Smooth muscle cell of the brain vasculature (primary cell): Measurements from ENCODE around the gene RXFP2.
A peak's percentile ranks its signal among the peaks of the same experiment; 100 is the strongest.

Source experiments
- DNase-seq: peaks from one replicate; pipeline ENCODE4 v3.0.0-alpha.2; 2012; ENCODE audit warnings: low read depth, low spot score

RXFP2 gene

DNA sequence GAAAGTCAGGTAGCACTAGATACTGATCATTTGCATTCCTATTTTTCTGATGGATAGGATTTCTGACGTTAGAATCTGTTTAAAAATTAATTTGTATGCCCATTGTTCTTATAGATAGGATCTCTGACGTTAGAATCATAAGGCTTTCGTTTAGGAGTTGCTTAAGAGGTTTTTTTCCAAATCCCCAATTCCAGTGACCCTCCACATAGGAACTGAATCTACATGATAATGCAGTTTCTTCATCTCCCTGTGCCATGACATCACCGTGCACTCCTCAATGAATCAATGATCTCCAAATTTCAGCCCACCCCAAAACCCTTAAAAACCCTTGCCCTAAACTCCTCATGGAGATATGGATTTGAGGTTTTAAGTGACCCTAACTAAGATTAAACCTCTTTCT lies 87.2 kb downstream of the RXFP2 start:
- no peak for DNase-seq

DNA sequence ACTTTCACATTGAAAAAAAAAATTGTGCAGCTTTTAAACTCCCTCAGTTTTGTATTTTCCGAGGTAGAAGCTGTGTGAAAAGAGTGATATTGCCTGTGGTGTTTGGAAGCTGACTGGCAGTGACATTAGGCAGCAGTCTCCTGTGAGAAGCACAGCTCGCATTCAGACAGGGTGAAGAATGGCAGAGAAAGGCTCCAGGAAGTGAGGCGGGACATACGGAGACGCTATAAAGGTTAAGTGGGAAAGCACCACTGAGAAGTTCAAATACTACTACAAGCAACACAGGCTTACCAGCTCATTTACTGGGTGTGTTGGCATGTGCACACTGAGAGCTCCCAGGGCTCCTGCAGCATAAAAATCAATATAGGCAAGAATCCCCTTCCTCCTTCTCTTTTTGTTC lies 88.4 kb downstream of the RXFP2 start:
- DNase-seq, result no peak

DNA sequence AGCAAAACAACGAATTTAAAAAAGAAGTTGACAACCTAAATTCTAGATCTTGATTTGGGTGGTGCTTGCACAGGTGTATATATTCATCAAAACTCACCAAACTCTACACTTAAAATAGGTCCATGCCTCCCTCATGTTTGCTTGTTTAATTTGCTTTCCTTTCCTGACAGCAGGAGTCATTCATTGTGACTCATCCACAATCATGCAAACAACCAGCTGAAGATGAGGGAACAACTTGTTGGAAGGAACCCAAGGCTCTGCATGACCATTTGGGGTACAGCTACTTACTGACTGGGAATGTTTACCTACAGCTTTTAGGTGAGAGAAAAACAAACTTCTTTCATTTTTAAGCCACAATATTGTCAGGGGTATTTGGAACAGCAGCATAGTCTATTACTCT lies 96.6 kb downstream of the RXFP2 start:
- peak; percentile 66 for DNase-seq

DNA sequence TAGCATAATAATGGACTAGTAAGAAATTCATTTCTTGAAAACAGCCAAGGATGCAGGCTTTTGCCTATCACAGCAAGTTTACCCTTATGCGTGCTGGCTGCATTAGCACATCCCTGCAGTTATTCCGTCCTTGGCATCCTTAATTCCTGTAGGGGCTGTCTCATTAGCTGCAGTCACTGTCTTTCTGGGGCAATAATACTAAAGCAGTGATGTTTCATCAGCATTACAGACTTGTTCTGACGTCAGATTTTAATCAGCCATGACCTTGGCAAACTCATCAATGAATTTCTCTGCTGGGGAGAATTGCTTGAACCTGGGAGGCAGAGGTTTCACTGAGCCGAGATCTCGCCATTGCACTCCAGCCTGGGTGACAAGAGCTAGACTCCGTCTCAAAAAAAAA lies 103.7 kb downstream of the RXFP2 start:
- DNase-seq, result no peak

DNA sequence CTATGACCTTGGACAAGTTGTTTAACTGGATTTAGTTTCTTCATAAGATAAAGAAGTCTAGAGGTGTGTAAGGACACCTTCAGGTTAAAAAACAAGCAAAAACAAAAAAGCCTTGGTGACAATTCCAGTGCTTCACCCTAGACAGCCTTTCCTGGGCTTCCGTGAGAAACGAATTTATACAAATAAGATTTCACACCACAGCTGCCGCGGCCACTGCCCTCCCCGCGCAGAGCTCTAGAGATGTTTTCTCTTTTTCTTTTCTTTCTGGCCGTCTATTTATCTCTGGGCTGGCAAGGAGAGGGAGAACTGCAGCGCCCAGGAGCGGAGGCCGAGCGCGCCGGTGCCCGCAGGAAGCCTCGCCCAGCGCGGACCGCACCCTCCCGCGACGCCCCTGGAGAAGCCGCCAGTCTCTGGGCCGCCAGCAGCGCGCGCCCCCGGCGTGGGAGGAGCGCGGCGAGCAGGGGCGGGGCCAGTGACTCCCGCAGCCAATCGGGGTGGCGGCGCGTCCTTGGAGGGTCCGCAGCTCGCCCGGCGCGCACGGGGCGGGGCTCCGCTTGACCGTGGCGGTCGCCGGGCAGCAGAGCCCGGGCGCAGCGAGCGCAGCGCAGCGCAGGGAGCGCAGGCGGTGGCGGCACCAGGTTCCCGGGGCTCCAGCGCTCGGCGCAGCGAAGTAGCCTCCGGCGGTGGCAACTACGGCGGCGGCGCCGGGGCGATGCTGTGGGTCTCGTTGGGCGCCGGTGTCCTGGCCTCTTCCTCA lies 107.0 kb downstream of the RXFP2 start:
- DNase-seq, result peak; percentile 56

DNA sequence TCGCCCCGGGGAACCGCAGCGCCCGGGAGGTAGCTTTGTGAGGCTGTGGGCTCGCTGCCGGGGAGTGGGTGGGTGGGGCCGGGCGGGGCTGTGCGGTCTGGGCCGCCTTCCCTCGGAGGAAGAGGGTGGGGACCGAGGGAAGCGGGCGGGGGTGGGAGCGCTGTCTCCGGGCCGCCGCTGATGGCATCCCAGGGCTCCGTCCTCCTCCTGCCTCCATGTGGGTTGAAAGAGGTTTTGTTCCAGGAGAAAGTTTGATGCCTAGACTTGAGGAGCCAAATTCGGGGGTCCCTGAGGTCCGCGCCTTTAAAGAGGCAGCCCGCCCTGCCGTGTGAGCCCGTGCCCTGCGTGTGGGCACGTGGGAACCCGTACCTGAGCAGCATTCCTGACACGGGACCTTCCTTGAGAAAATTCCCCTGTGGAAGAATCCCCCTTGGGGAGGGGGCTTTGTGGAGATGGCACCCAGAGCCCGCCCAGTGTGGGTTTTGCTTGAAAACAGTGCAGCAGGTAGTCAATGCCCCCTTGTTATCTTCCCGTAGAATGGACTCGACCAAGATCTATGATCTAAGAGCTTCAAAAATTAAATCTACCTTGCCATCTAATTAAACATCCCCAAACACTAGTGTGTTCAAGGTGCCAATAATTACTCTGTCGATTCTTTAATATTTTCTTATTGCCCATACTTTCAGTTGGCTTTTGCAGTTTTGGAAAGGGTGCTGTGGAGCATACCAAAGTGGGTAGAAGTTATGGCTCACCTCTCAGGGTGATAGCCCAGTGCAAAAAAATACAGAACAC lies 107.8 kb downstream of the RXFP2 start:
- DNase-seq, result no peak

- no peak for DNase-seq
Observed at GRCh38 chr13:31848621-31849020, 109.3 kb downstream of the RXFP2 start.

- no peak for DNase-seq
Observed at GRCh38 chr13:31849206-31849605, 109.9 kb downstream of the RXFP2 start.

- DNase-seq, result no peak
Observed at GRCh38 chr13:31850041-31850555, 110.8 kb downstream of the RXFP2 start.

- no peak for DNase-seq
Observed at GRCh38 chr13:31851216-31851615, 111.9 kb downstream of the RXFP2 start.
